NCI-H748 treated with DMSO at 0.1 percent for 48 hours (cell line): ENCODE results near the gene FBRS.
A peak's percentile ranks its signal among the peaks of the same experiment; 100 is the strongest.
"Not testable (repeated sequence)": the region's sequence is repeated elsewhere in the genome, so short reads cannot be mapped to it uniquely, and the experiment has no call there.

Experiments used
- DNase-seq: peaks from one replicate; lab custom pipeline; 2025; lab: John Stamatoyannopoulos, UW

FBRS gene

DNA sequence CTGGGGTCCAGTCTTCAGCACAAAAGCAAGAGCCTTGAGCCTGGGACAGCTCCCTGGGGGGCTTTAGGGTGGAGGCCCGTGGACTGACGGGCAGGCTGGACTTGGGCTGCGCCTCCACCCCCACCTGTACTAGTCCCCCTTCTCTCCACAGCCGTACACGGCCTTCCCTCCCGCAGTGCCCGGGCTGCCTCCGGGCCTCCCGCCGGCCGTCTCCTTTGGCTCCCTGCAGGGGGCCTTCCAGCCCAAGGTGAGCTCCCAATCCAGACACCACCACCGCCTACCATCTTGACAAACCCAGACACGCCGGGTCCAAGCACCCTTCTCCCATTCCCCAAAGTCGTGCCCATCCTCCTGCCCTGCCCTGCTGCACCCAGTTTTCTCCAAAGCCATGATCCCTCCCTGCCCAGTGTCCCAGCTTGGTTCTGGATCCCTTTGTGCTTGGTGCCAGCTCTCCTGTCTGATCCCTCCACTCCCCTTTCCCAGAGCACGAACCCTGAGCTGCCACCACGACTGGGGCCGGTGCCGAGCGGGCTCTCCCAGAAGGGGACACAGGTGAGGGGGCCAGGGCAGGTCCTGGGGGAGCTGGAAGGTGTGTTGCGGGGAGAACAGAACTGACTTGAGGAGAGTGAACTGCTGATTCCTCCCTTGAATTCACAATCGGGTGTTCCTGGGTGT, 7.1 kb downstream of the FBRS start:
- no peak for DNase-seq

- no peak for DNase-seq
Observed at GRCh38 chr16:30665830-30666190, 7.6 kb downstream of the FBRS start.

DNA sequence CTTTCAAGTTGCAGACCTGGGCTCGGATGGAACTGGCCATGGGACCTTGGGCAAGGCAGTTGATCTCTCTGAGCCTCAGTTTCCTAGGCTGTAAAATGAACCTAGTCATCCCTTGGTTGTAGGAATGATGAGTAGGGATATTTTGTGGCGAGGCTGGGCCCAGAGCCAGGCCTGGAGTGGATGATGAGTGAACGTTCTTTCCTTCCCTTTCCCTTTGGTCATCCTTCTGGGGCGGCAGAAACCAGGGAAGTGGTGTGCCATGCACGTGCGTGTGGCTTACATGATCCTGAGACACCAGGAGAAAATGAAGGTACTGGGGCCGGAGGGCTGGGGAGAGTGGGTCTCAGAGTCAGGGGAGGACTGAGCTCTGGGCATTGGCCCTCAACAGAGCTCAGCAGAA, 8.4 kb downstream of the FBRS start:
- DNase-seq: no peak

DNA sequence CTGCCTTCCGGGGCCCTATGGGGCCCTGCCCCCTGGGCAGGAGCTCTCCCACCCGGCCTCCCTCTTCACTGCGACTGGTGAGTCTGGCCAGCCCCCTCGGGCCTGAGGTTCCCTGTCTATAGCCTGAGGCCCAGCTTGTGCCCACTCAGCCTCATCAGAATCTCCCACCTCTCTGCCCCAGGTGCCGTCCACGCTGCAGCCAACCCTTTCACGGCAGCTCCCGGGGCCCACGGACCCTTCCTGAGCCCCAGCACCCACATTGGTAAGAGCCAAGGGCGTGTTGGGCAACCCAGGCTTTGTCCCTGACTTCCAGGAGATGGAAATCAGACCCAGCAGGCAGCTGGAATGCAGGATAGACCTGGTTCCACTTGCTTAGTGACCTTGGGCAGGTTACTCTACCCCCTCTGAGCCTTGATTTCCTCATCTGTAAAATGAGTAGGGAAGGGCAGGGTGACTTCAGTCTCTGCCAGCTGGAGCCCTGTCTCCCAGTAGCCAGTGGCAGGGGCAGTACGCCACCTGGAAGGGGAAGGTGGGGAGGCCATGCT, 9.2 kb downstream of the FBRS start:
- no peak for DNase-seq

GRCh38 chr16:30668393-30668792, 10.2 kb downstream of the FBRS start:
- no peak for DNase-seq

GRCh38 chr16:30669026-30669902, 11.0 kb downstream of the FBRS start:
- no peak for DNase-seq

DNA sequence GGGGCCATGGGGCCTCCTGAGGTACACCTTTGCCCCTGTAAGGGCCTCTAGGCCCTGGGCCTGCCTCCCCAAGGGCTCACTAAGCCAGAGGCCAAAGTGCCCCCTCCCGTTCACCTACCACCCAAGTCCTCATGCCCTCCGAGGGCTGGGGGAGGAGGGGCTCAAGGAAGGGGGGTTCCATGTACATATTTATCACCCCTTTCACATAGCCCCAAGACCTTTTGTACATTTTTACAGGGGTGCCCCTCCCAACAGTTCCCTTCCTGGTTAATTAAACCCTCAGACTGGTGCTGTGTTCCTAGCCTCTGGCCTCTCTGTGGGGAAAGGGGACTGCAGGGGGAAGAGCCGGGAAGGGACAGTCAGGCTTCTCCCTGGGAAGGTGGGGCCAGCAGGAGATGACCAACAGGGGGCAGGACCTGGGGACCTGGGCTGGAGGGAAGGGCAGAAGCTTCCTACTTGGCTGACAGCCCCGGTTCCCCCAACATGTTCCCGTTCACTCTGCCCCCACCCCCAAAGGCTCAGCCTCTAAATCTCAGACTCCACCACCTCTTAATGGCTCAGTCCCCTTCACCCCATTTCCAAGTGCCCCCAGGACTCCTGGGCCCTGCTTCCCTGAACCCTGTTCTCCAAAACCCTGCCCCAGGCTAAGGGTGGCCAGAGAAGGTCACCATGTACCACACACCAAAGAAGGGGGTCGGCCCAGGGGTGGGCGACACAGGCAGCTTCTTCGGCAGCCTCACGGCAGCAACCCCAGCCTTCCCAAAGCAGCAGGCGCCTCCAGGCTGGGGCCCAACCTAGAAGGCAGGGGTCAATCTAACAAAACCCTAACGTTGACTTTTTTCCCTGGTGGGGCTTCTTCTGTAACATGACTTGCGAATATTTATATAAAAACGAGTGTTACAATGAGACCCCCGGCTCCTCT, 11.9 kb downstream of the FBRS start:
- no peak for DNase-seq

- no peak for DNase-seq
Observed at GRCh38 chr16:30675143-30675542, 16.9 kb downstream of the FBRS start.

DNA sequence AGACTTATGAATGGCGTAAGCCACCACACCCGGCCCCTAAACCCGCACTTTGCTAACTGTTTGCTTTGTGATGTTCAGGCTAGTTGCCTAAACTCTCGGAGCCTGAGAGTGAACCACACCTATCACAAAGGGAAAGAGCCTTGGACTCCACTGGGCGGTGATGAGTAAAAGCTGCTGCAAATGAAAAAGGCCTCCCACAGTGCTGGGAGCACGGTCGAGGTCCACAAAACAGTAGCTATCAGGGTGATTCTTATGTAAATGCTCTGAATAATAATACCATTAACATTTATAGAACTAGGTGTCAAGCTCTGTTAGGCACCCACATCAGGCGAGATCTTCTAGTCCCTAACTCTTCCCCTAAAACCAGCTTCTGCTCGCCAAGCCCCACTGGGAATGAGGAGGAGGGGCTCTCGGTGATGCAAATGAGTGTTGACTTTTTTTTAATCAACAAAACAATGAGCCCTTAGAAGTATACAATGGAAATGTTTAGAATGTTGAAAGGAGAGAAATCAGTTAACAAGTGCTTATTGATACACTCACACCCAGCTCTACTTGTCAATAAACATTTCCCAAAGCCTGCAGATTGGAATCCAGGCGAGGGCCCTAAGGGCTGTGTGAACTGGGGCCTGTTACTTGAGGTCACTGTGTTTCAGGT, 19.8 kb downstream of the FBRS start:
- DNase-seq: no peak

- DNase-seq: no peak
Observed at GRCh38 chr16:30678586-30678970, 20.3 kb downstream of the FBRS start.

DNA sequence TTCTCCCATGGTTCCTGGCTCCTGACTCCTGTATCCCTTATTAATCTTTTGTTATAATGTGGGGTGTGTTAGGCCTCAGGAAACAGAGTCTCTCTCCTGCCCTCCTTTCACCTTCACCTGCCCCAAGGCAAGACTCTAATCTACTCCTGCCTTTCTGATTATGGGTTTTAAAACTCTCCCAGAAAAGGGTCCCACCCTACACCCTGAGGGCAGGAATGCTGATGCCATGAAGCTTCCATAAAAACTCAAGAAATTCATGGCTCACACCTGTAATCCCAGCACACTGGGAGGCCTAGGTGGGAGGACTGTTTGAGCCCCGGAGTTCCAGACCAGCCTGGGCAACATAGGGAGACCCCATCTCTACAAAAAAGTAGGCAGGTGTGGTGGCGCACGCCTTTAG, 22.1 kb downstream of the FBRS start:
- DNase-seq: no peak

DNA sequence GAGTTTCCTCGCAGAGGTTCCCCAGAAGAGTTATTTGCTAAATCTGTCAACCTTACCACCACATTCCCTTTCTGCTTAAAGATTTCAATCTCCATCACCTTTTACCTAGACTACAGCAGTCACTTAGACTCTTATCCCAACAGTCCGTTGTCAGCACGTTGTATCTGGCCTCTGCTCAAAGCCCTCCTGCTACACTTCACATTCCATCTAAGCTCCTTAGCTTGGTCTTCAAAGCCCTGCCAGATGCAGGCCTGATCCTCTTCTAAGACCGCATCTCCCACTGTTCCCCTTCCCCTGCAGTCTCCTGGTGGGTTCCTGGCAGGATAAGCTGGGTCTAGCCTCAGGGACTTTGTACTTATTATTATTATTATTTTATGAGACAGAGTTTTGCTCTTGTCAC, 30.5 kb downstream of the FBRS start:
- DNase-seq: no peak

DNA sequence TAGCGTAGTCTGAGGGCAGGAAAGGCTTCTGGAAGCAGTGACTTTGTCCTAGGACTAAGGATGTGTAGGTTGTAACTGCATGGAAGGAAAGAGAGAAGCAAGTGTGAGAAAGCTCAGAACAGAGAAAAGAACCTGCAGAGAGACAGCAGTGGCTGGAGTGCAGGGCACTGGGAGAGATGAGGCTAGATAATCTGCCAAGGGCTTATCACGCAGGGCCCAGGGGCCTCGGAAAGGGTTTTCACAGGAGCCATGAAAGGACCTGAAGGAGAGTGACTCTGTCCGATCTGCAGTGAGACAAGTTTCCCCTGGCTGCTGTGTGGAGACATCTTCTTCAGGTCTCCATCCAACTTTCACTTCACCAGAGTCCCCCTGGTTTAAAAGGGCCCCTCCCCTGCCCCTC, 33.7 kb downstream of the FBRS start:
- DNase-seq: no peak

GRCh38 chr16:30692396-30693064, 34.3 kb downstream of the FBRS start:
- DNase-seq: no peak

GRCh38 chr16:30694926-30695693, 36.9 kb downstream of the FBRS start:
- DNase-seq: no peak

GRCh38 chr16:30696646-30697045, 38.4 kb downstream of the FBRS start:
- DNase-seq: not testable (repeated sequence)

DNA sequence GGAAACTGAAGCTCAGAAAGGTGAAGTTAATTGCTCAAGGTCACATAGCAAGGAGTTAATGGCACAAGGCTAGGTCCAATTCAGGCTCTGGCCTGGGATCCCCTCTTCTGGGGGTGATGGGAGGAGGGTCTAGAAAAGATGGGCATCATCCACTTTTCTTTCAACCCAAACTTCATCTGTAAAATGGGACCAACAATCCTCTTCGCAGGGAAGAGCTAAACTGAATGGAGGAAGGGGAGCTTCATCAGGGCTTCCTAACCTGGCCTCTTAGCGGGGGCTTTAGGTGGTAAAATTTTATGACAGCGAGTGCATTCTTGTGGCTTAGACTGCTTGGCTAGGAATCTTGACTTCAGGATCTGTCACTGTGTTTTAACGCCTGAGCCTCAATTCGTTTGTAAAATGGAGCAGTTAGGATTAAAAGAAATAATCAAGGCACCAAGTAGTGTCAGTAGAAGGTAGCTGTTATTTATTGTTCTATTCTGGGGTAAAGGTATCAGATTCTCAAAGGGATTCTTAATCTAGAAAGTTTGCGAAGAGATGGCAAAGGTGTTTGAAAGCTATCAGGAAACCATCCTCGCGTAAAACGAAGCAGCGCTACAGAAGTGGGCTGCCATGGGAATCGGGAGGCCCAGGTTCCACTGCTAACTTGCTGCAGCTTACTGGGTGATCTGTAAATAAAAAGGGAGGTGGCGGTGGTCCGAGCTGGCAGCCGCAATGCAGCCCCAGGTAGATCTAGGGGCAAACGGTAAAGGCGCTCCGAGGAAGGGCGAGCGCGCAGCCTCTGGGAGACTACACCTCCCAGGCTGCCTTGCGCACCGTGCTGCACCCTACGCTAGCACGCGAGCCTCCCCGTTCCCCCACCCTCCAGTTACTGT, 39.3 kb downstream of the FBRS start:
- DNase-seq: peak; percentile 85

DNA sequence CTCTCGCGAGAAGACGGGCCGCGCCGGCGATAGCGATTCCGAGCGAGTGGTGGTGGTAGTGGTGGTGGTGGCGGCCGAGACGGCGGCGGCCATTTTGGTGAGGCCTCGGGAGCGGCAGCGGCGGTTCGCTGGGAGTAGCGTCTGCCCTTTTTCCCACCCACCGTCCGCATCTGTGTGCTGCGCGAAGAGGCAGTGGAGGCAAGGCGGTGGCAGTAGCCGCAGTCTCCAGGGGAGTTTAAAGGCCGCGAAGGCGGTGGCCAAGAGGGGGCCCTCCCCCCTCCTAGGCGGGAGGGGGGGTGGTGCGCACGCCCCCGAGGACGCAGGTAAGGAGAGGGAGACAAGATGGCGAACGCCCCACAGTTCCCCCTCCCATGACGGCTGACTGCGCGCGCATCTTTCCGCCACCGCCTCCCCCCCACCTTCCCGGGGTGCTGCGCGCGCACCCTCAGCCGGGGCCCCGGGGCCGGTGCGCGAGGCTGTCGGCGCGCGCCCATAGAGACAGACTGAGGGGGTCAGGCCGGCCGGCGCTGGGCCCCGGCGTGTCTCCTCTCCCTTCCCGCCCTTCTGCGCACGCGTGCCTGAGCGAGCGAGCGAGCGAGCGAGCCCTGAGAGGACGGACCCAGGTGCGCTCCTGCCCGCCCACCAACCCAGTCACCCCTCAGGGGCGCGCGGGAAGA, 40.0 kb downstream of the FBRS start:
- DNase-seq: peak; percentile 60
